KOPT-K1 (cell line): ENCODE data around the gene AGBL1.
"Not testable (repeated sequence)": the region's sequence is repeated elsewhere in the genome, so short reads cannot be mapped to it uniquely, and the experiment has no call there.

Experiments used
- H3K27ac ChIP-seq: fragments of 200-600 bp; sonication (generic); 2 replicates; pipeline ENCODE4 v1.5.1; 2016; ENCODE audit warnings: antibody characterized with exemption, mild to moderate bottlenecking, low read depth, low read length; ENCODE audit not compliant: poor library complexity, severe bottlenecking
- H3K36me3 ChIP-seq: fragments of 200-600 bp; sonication (generic); 2 replicates; pipeline ENCODE4 v1.5.1; 2017; ENCODE audit warnings: antibody characterized with exemption, mild to moderate bottlenecking, low read length, moderate library complexity; ENCODE audit not compliant: insufficient read depth
- H3K9me3 ChIP-seq: fragments of 200-600 bp; sonication (generic); 2 replicates; pipeline ENCODE4 v1.5.1; 2017; ENCODE audit warnings: antibody characterized with exemption, low read length, mild to moderate bottlenecking; ENCODE audit not compliant: insufficient read depth, poor library complexity, severe bottlenecking

Gene AGBL1

DNA sequence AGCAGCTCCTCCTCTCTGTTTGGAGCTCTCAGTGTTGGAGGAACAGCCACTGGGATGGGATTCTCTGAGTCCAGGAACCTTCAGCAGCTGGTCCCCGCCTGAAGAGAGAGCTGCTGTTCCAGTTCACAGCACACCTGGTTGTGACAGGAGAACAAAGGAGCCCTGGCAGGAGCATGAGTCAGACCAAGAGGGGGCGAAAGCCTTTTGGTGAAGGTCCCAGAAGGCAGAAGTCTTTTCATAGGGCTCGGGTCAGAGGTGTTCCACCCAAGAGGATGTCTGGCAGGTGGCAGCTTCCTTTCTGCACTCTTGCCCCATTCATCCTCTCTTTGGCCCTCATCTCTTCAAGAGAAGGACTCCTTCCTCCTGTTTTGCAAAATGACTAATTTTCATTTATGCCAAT lies 799.2 kb downstream of the AGBL1 start:
- H3K36me3 ChIP-seq, H3K27ac ChIP-seq, H3K9me3 ChIP-seq: not testable (repeated sequence)

DNA sequence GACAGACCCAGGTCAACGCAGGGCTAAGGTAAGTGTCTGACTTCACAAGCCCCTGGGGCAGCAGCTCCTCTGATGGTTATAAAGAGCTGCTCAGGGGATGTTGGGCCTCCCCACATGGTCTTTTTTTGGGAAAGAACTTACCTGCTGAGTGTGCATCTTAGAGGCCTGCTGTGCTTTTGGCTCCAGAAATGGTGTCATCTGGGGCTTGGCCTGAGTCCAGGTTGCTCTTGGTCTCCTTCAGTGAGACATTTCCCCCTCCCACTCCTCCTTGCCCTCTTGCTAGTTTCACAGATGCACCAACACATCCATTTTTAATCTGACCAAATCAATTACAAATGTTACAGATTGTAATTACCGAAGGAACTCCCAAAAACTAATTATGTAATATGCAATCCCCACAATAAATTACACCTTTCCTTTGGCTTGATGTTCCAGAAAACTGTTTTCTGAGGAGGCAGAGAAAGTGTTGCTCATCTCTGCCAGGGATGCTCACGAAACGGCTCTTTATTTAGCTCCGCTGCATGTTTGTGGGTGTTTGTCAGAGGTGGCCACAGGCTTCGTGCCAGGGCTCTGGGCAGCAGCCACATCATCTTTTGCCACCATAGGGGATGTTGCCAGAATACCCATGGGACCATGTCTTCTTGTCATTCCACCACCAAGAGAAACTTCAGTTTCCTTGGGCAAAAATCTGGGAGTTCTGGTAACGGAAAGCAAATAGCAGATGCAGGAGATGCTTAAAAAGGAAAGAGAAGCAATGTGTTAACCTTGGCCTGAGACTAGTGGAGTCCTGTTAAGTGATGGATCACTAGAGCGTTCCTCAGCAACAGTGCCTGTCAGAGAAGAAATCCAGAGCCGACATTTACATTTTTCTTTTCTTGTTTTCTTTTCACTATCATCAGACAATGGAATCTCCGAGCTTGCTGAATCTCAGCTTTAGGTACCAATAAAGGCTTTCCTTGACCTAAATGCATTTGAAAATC lies 799.9 kb downstream of the AGBL1 start:
- Histone ChIP-seq H3K9me3 (no peaks in the 10 kb centered on the region), H3K27ac (no peak overlapping the region)

DNA sequence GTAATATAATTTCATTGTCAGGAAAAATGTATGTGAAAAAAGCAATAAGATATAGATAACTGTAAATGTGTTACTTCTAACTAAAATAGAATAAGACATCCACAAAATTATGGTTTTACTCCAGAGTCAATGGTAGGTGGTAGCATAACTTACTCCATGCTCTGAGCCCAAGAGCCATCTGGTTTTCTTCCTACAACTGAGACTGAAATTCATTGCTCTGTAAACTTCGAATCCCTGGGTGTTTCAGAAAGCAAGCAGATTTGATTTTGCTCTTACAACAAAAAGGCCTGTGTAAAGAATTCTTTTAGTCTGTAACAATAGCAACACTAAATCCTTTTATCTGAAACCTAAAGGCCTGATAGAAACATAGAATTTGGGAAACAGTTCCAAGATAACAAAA lies 805.9 kb downstream of the AGBL1 start:
- H3K9me3 ChIP-seq: no peaks in the 10 kb centered on the region
- H3K27ac ChIP-seq: no peak overlapping the region
- H3K36me3 ChIP-seq: no peaks in the 10 kb centered on the region

More for the DNA sequence above, 799.9 kb downstream of the AGBL1 start:
- H3K36me3 ChIP-seq: no peaks in the 10 kb centered on the region

DNA sequence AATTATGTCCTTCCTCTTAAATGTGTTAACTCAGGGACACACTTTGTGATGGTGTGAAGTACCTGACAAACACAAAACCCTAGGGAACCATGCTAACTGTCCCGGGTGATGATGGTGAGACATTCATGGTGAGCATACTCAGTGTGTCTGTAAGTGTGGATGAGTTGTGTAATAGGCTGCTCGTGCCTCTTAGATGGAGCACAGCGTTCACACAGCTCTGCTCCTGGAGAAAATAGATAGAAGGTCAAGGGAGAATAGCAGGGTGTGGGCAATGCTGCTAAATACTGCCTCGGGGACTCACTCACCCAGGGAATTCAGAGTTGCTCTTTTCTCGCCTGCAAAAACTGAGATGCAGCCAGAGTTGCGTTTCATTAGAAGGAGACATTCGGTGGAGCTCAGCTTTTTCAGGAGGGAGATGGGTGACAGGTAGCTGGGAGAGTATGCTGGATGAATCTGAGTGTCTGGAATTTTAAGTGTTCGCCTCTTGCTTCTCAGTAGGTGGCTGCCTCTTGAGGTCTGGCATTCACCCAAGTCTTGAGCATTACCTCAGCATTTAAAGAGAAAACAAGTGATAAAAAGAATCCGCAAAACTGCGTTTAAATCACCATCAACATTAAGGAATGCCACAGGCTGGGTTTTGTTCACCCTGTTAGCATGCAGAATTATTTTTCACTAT lies 813.2 kb downstream of the AGBL1 start:
- Histone ChIP-seq H3K27ac (no peak overlapping the region), H3K36me3 (no peaks in the 10 kb centered on the region), H3K9me3 (no peaks in the 10 kb centered on the region)

DNA sequence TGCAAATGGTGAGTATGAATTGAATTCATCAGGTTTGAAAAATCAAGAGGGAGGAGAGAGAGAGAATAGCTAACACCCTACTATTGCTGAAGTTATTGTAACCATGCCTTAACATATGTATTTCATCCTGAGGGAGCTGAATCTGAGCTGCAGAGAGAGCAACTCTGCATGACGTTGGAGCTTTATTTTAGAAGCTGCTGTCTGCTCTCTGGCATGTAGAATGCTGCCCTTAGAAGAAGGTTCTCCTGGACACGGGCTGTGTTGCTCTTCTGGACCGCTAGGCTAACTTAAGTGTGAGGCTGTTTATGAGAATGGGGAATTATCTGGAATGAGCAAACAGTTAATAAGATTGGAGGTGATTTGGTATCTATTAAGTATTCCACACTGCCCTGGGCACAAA lies 814.6 kb downstream of the AGBL1 start:
- no peaks in the 10 kb centered on the region for H3K9me3 ChIP-seq
- H3K27ac ChIP-seq: no peak overlapping the region
- H3K36me3 ChIP-seq: no peaks in the 10 kb centered on the region

DNA sequence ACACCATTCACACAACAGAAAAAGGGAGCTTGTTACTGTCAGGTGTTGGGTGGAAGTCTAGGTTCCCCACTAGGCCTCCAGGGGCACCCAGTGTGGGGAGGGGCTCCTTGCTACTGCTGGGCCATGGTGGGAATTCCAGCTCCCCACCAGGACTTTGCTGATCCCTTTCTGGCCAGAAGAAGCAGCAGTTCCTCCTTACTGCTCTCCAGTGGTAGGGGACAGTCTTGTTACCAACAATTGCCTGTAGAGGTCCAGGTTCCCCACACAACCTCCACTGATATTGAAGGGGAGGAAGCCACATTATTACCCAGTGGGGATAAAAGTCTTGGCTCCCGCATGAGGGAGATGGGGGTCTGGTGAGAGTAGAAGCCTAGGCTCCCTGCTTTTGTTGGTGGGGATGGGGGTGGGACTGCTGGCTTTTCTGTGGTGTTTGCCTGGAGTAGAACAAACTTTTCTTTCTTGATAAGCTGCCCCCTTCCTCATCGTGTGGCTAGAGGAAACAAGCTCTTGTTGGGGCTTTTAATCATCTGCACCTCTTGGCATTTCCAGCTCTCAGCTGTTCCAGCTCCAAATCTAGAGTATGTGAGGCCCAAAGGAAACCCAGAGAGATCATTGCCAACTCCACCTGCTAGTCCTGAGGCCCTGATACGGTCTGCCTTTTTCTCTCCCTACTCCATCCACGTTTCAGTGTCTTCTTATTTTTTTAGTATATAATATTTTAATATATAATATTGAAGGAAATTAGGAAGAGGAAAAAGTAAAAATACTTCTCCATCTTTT lies 824.2 kb downstream of the AGBL1 start:
- Histone ChIP-seq H3K27ac (no peak overlapping the region), H3K36me3 (no peaks in the 10 kb centered on the region), H3K9me3 (no peaks in the 10 kb centered on the region)

DNA sequence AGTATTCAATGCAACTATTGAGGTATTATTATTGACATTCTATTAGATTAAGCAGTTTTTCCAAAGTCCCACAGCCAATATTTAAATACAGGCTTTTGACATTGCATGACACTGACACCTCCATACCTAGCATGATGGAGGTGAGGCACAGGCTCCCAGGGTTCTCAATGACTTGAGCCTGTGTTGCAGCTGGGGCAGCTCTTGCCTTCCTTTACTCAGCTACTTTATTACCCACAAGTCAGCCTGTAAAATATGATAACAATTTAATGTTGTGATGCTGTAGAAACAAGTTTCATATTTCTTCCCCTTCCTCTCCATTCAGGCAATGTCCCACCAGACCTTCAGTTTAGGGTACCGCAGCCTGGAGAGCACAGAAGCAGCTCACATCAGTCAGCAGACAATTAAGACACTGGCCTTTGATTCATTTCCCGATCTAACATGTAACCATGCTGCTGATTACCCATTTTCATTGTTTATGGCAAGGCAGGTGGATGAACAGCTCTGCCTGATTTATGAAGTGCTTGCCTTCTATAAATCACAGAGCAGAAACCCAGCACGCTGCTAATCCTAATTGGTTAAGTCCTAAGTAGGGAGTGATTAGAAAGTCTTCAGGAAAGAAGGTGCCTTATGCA lies 826.1 kb downstream of the AGBL1 start:
- no peak overlapping the region for H3K27ac ChIP-seq
- H3K36me3 ChIP-seq: no peaks in the 10 kb centered on the region

DNA sequence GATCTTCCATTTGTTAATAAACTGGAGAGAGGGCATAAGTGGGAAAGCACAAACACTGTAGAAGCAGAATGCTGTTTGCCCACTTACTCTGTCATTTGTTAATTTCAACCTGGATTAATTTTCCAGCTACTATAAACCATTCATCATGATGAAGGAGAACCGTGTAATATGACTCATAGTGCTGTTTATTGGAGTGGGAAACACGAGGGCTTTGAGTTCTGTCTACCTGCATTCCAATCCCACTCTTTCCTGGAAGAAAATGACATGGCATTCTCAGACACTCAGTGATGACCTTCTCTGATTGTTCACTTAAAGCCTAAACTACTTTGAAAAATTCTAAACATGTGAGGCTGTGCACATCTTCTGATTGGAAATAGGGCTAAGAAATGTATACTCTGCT lies 826.7 kb downstream of the AGBL1 start:
- Histone ChIP-seq H3K27ac (no peak overlapping the region), H3K36me3 (no peaks in the 10 kb centered on the region), H3K9me3 (no peaks in the 10 kb centered on the region)

More for the DNA sequence above, 826.1 kb downstream of the AGBL1 start:
- H3K9me3 ChIP-seq: no peaks in the 10 kb centered on the region

DNA sequence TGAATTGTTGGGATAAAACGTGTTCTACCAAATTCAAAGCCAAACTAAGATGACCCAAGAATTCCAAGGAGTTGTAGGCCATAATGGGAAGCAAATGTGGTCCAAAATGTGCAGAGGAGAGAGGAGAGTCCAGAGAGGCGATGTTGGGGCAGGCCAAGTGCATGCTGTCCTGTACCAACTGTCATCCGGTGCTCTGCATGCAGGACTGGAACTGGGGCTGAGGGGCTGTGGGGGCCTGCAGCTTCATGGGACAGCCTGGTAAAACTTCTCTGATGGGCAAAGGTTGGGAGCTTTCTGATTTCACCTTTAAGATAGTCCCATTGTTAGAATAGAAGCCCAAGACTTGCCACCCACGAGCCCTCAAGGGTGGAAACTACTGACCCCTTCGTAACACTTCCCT lies 831.4 kb downstream of the AGBL1 start:
- Histone ChIP-seq H3K36me3 (no peaks in the 10 kb centered on the region), H3K9me3 (no peaks in the 10 kb centered on the region), H3K27ac (no peak overlapping the region)

DNA sequence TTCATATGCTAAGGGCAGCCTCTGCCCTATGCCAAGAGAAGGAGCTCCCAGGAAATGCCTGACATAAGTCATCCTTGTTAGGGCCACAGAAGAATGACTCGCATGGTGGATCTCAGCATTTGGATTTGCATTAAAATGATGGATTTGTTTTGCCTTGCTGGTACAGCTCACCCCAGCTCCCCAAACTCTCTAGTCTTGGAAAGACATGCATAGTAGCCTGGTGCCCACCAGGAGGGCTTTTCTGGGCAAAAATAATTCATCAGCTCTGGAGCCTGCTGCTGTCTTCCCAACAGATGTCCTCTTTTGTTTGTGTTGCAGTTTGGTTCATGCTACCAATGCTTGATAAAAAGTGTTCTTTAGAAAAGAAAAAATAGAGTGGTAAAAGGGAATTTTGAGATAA lies 833.0 kb downstream of the AGBL1 start:
- Histone ChIP-seq H3K9me3 (no peaks in the 10 kb centered on the region), H3K27ac (no peak overlapping the region), H3K36me3 (no peaks in the 10 kb centered on the region)

DNA sequence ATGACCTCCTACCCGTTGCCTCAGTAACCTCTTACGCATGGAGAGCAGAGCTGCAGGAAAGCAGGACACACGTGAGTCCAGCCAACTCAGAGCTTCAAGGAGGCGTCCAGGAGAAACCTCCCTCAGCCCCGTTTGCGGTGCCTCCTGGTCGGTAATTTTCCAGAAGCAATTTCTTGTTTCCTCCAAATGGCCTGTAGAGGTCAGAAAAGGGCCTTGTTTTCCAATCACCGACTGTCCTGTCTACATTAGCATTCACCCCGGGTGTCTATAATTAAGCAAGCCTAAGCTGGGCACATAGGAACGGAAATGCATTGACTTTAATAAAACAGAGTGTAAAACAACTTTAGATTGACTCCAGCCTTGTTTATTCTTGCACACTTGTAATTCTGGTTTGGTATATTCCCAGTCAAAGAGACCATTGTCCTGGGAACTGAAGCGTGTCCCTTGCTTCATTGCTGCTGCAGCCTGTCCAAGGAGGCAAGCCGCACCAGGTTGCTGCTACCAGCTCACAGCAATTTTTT lies 836.2 kb downstream of the AGBL1 start:
- no peaks in the 10 kb centered on the region for H3K36me3 ChIP-seq
- no peak overlapping the region for H3K27ac ChIP-seq
- H3K9me3 ChIP-seq: no peaks in the 10 kb centered on the region

DNA sequence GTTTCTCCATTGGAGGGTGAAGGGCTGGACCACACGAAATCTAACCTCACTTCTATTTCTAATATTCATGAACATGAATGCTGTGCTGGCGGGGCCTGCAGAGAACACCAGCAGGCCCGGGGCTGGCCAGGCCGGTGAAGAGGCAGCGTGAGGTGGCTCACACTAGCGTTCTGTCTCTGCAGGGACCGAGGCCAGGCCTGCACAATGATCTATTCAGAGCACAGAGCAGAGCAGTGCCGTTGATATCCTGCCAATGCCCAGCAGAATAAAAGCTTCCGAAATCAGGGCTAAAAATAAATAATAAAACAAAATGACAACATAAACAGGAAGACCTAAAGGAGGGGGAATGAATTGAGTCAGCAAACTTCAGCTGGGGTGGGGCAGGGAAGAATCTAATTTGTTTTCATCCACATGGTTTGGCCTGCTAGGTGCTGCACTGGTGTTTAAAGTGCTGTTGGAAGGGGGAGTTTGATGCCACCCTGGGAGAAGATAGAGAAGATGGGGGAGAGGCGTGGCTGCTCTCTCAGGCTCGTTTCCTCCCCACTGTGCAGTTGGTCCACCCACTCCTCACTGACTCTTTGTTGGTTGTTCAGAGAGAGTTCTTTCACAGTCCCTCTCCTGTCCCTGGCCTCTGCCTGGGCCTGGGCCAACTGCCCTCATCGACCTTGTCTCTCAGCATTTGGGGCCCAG lies 837.1 kb downstream of the AGBL1 start:
- Histone ChIP-seq H3K36me3 (no peaks in the 10 kb centered on the region), H3K9me3 (no peaks in the 10 kb centered on the region), H3K27ac (no peak overlapping the region)

DNA sequence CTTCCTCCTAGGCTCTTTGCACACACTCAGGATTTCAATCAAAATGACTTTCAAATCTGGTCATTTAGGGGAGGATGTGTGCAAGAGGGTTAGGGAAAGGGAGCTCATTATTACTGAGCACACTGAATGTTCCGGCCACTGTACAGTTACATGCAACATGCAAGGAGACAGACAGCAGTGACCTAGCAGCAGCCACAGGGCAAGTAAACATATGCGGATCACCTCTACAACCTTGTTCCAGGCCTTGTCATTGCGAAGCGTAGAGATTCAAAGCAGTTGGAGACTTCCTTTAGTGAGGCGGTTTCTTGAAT lies 837.6 kb downstream of the AGBL1 start:
- H3K27ac ChIP-seq: no peak overlapping the region
- H3K9me3 ChIP-seq: no peaks in the 10 kb centered on the region
- no peaks in the 10 kb centered on the region for H3K36me3 ChIP-seq

DNA sequence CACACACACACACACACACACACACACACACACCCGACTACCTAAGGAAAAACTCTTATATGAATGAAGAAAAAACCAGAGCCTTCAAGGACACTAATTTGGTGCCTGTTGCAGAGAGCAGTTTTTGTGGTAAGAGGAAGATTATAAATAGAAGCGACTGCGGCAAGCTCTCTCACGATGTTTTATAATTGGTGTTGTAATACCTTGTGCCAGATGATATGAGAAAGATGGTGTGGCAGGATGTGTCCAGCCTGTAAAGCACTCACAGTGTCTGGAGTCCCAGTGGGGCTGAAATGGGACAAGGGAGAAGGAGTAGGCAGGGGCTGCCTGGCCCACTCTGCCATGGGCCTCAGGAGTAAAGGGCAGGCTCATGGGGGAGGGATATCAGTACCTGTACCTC lies 839.9 kb downstream of the AGBL1 start:
- Histone ChIP-seq H3K36me3 (no peaks in the 10 kb centered on the region), H3K9me3 (no peaks in the 10 kb centered on the region), H3K27ac (no peak overlapping the region)
